Esophagus muscularis mucosa (tissue), 4 donors: ENCODE results near the gene TMEM255A. TPM values are rescaled to one million over a fixed set of nuclear protein-coding genes. Genes with fewer than 3 reads are reported as not detected.
"Not testable (repeated sequence)": the region's sequence is repeated elsewhere in the genome, so short reads cannot be mapped to it uniquely, and the experiment has no call there.

Experiments used
- DNase-seq: peaks from one replicate; pipeline ENCODE4 v3.0.0-alpha.2; 2017; ENCODE audit errors: extremely low spot score
- H3K27ac ChIP-seq, 4 donors: fragments of 200-600 bp; sonication (generic); replicated peaks in 1 of 4; 1 replicate in 3 of 4; 2 replicates in 1 of 4; pipeline ENCODE4 v1.5.1; 2016 to 2019; ENCODE audit warnings: mild to moderate bottlenecking in 1 of 4
- H3K27me3 ChIP-seq, 4 donors: fragments of 200-600 bp; sonication (generic); one replicate each; pipeline versions ENCODE4 v1.5.1 to v1.6.0; 2016 to 2019
- H3K36me3 ChIP-seq, 4 donors: fragments of 200-600 bp; sonication (generic); one replicate each; pipeline ENCODE4 v1.5.1; 2016 to 2019
- H3K4me1 ChIP-seq, 4 donors: fragments of 200-600 bp; sonication (generic); one replicate each; pipeline ENCODE4 v1.5.1; 2016 to 2019
- H3K4me3 ChIP-seq, 4 donors: fragments of 200-600 bp; sonication (generic); 1 replicate in 2 of 4; 2 replicates in 2 of 4; pipeline ENCODE4 v1.5.1; 2016 to 2019; ENCODE audit warnings: mild to moderate bottlenecking in 4 of 4, moderate library complexity in 1 of 4
- H3K9me3 ChIP-seq, 4 donors: fragments of 200-600 bp; sonication (generic); 1 replicate in 3 of 4; 2 replicates in 1 of 4; pipeline ENCODE4 v1.5.1; 2016 to 2019
- EP300 ChIP-seq: sonication (generic); formaldehyde crosslinking; IDR thresholded peaks from one replicate; pipeline ENCODE4 v1.6.1; 2017; ENCODE audit warnings: antibody characterized with exemption
- POLR2A ChIP-seq: fragments of 450-650 bp; IDR thresholded peaks from one replicate; pipeline ENCODE4 v1.6.1; 2017; ENCODE audit warnings: antibody characterized with exemption, moderate library complexity, mild to moderate bottlenecking, low read depth
- POLR2AphosphoS5 ChIP-seq, 2 donors: sonication (generic); formaldehyde crosslinking; IDR thresholded peaks; one replicate each; pipeline ENCODE4 v1.6.1; 2017; ENCODE audit warnings: antibody characterized with exemption in 2 of 2
- WGBS: methylation state at CpG from one replicate; pipeline ENCODE4 v1.1.5; 2018; 5-methylcytosine and 5-hydroxymethylcytosine counted together
- intact Hi-C: fragments of 100-400 bp; cut with DNase I; formaldehyde crosslinking; loops from one replicate; pipeline ENCODE4 v1.15.1; 2023
- total RNA-seq, 4 donors: library from RNA; depleted of rRNA; stranded (reverse); fragments of >200 nt; gene quantifications; one replicate each; pipeline versions ENCODE4 v1.1.0 to v1.2.1, GENCODE V29; 2016
- TF ChIP-seq, protein P1 (sequence below), 3 experiments: fragments of 200-600 bp in 2 of 3; fragments of 450-650 bp in 1 of 3; sonication (generic) in 2 of 3; IDR thresholded peaks; one replicate each; pipeline ENCODE4 v1.5.1; 2017 to 2019; ENCODE audit warnings: antibody characterized with exemption in 3 of 3, mild to moderate bottlenecking in 2 of 3, moderate library complexity in 1 of 3

Gene TMEM255A
- total RNA-seq, 4 donors from 2014 or later = 1.2 to 4.7 (median 4.2) TPM

DNA sequence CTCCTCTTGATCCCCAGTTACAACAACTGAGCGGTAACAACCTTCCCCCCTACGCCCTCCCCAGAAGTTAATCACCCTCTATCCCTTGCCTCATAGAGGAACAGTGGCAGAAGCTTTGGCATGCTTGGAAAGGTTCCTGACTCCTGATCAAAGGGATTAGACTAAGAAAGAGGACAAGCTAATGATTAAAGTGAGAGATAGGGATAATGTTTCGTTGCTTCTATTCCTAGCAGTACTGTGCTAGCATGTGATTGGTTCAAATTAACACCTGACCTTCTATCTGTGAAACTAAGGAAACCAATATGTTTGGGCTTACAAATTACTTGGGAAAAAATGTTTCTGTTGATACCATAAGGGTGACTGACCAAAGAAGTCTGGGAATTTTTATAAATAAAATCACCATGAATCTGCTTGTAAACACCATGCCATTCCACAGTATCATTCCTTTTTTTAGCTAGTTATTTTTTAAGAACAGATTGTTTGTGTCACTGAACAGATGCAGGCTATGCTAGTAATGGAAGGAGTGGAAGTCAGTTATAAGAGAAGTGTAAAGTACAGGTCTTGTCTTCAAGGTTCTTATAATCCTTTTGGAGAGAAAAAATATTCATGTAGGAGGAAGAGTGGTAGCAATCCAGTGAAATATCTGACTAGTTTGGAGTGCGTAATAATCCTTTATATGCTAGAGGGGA is 39.3 kb upstream of the TMEM255A start:
- H3K27me3 ChIP-seq = no peaks in the 10 kb centered on the region
- 76% methylated on average over 4 of the region's 4 CpGs for WGBS
- H3K27ac ChIP-seq = no peak overlapping the region
- H3K4me3 ChIP-seq = no peak overlapping the region
- no peaks in the 10 kb centered on the region for H3K4me1 ChIP-seq
- H3K36me3 ChIP-seq = no peaks in the 10 kb centered on the region
- H3K9me3 ChIP-seq = no peaks in the 10 kb centered on the region
- intact Hi-C loops = no loop called here
- DNase-seq = no peak
- no peak for TF ChIP-seq EP300
- TF ChIP-seq, protein P1, sequence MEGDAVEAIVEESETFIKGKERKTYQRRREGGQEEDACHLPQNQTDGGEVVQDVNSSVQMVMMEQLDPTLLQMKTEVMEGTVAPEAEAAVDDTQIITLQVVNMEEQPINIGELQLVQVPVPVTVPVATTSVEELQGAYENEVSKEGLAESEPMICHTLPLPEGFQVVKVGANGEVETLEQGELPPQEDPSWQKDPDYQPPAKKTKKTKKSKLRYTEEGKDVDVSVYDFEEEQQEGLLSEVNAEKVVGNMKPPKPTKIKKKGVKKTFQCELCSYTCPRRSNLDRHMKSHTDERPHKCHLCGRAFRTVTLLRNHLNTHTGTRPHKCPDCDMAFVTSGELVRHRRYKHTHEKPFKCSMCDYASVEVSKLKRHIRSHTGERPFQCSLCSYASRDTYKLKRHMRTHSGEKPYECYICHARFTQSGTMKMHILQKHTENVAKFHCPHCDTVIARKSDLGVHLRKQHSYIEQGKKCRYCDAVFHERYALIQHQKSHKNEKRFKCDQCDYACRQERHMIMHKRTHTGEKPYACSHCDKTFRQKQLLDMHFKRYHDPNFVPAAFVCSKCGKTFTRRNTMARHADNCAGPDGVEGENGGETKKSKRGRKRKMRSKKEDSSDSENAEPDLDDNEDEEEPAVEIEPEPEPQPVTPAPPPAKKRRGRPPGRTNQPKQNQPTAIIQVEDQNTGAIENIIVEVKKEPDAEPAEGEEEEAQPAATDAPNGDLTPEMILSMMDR (IDR thresholded peaks at IDR 0.05) = no peak
- TF ChIP-seq POLR2A = no peak
- TF ChIP-seq POLR2AphosphoS5 (IDR thresholded peaks at IDR 0.05) = no peak

GRCh38 chrX:120344566-120344965 is 33.3 kb upstream of the TMEM255A start:
- DNase-seq, H3K4me1 ChIP-seq, H3K27me3 ChIP-seq, H3K4me3 ChIP-seq, H3K9me3 ChIP-seq, H3K27ac ChIP-seq, H3K36me3 ChIP-seq, intact Hi-C loops: not testable (repeated sequence)
- WGBS = 86% methylated on average over 11 of the region's 11 CpGs

- intact Hi-C loops = no loop called here
- Histone ChIP-seq H3K4me1 (no peaks in the 10 kb centered on the region), H3K9me3 (peaks cover 0 to 47% (median 5%) of the 10 kb centered on the region in 4 donors), H3K36me3 (no peaks in the 10 kb centered on the region), H3K4me3 (no peak overlapping the region), H3K27me3 (no peaks in the 10 kb centered on the region), H3K27ac (no peak overlapping the region)
- DNase-seq = no peak
- TF ChIP-seq EP300 = no peak
- TF ChIP-seq POLR2A = no peak
- TF ChIP-seq, protein P1 (IDR thresholded peaks at IDR 0.05) = no peak
- TF ChIP-seq POLR2AphosphoS5 (IDR thresholded peaks at IDR 0.05) = no peak
Measured at GRCh38 chrX:120336899-120337298, 25.6 kb upstream of the TMEM255A start.

DNA sequence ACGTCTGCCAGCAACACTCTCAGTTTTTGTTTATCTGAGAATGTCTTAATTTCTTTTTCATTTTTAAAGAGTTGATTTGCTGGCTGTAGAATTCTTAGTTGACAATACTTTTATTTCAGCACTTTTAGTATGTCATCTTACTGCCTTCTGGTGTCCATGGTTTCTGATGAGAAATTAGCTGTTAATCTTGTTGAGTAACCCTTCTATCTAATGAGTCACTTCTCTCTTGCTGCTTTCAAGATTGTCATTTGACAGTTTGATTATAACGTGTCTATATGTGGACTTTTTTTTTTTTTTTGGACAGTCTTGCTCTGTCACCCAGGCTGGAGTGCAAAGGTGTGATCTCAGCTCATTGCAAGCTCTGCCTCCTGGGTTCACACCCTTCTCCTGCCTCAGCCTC is 24.0 kb upstream of the TMEM255A start:
- peaks cover 0 to 47% (median 5%) of the 10 kb centered on the region in 4 donors for H3K9me3 ChIP-seq
- WGBS = 48% methylated on average over 2 of the region's 2 CpGs
- no peaks in the 10 kb centered on the region for H3K4me1 ChIP-seq
- no peak for DNase-seq
- intact Hi-C loops = no loop called here
- H3K4me3 ChIP-seq = no peak overlapping the region
- no peaks in the 10 kb centered on the region for H3K27me3 ChIP-seq
- H3K36me3 ChIP-seq = no peaks in the 10 kb centered on the region
- TF ChIP-seq POLR2AphosphoS5 (IDR thresholded peaks at IDR 0.05) = no peak
- no peak overlapping the region for H3K27ac ChIP-seq

DNA sequence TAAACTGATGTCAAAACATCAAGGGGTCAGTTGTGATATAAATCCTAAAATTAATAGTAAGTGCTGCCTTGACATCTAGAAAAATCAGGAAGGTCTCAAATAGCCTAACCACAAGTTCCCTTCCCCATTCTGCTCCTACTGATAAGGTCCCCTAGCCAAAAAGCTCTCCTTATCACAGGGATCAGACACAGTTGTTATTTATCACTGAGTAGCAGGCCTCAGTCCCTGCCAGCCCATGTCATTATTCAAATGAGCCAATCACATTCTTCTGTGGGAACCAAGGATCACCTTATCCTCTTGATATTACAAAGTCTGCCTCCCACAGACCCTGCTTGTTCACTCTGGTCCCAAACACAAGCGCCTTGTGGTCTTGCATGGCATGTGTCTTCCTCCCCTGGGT is 23.3 kb upstream of the TMEM255A start:
- no peak overlapping the region for H3K27ac ChIP-seq
- no peaks in the 10 kb centered on the region for H3K4me1 ChIP-seq
- H3K36me3 ChIP-seq = no peaks in the 10 kb centered on the region
- TF ChIP-seq, protein P1 (IDR thresholded peaks at IDR 0.05) = no peak
- TF ChIP-seq POLR2AphosphoS5 (IDR thresholded peaks at IDR 0.05) = no peak
- no peak for TF ChIP-seq EP300
- TF ChIP-seq POLR2A = no peak
- peaks cover 0 to 42% (median 5%) of the 10 kb centered on the region in 4 donors for H3K9me3 ChIP-seq
- WGBS = 85% methylated on average over 1 of the region's 1 CpG
- H3K4me3 ChIP-seq = no peak overlapping the region
- intact Hi-C loops = no loop called here
- no peak for DNase-seq
- no peaks in the 10 kb centered on the region for H3K27me3 ChIP-seq

GRCh38 chrX:120334151-120334550 is 22.9 kb upstream of the TMEM255A start:
- H3K27me3 ChIP-seq = no peaks in the 10 kb centered on the region
- H3K9me3 ChIP-seq = peaks cover 0 to 38% (median 5%) of the 10 kb centered on the region in 4 donors
- no peak for DNase-seq
- TF ChIP-seq EP300 (no peak), POLR2AphosphoS5 (IDR thresholded peaks at IDR 0.05) (no peak), POLR2A (no peak)
- TF ChIP-seq, protein P1 (IDR thresholded peaks at IDR 0.05) = no peak
- H3K4me3 ChIP-seq = no peak overlapping the region
- H3K4me1 ChIP-seq = no peaks in the 10 kb centered on the region
- H3K27ac ChIP-seq = no peak overlapping the region
- 20% methylated on average over 2 of the region's 2 CpGs for WGBS
- intact Hi-C loops = no loop called here
- no peaks in the 10 kb centered on the region for H3K36me3 ChIP-seq
